Measurements from ENCODE around the gene ADAM12.

- TF ChIP-seq, protein P1, sequence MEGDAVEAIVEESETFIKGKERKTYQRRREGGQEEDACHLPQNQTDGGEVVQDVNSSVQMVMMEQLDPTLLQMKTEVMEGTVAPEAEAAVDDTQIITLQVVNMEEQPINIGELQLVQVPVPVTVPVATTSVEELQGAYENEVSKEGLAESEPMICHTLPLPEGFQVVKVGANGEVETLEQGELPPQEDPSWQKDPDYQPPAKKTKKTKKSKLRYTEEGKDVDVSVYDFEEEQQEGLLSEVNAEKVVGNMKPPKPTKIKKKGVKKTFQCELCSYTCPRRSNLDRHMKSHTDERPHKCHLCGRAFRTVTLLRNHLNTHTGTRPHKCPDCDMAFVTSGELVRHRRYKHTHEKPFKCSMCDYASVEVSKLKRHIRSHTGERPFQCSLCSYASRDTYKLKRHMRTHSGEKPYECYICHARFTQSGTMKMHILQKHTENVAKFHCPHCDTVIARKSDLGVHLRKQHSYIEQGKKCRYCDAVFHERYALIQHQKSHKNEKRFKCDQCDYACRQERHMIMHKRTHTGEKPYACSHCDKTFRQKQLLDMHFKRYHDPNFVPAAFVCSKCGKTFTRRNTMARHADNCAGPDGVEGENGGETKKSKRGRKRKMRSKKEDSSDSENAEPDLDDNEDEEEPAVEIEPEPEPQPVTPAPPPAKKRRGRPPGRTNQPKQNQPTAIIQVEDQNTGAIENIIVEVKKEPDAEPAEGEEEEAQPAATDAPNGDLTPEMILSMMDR (IDR thresholded peaks at IDR 0.05), result no peak
- no peak for TF ChIP-seq POLR2A (IDR thresholded peaks at IDR 0.05; ENCODE audit: low read depth)
- no peak for TF ChIP-seq POLR2AphosphoS5 (IDR thresholded peaks at IDR 0.05)
- TF ChIP-seq EP300 (IDR thresholded peaks at IDR 0.05), result no peak
Measured at GRCh38 chr10:126372396-126372795, 15.9 kb downstream of the ADAM12 start.
